Fibroblast of skin of back (primary cell): ENCODE data around the gene BCL11B.
A peak's percentile ranks its signal among the peaks of the same experiment; 100 is the strongest.

Experiments used
- DNase-seq: peaks from one replicate; pipeline ENCODE4 v3.0.0-alpha.2; 2013

BCL11B gene

GRCh38 chr14:99286761-99287160 is 14.8 kb upstream of the BCL11B start:
- DNase-seq: no peak

- no peak for DNase-seq
Measured at GRCh38 chr14:99284254-99285004, 12.4 kb upstream of the BCL11B start.

GRCh38 chr14:99282261-99283050 is 10.5 kb upstream of the BCL11B start:
- DNase-seq: no peak

GRCh38 chr14:99281396-99281795 is 9.4 kb upstream of the BCL11B start:
- no peak for DNase-seq

GRCh38 chr14:99280852-99281251 is 8.9 kb upstream of the BCL11B start:
- no peak for DNase-seq

- DNase-seq: no peak
Measured at GRCh38 chr14:99280066-99280731, 8.2 kb upstream of the BCL11B start.

GRCh38 chr14:99278836-99279235 is 6.8 kb upstream of the BCL11B start:
- DNase-seq: no peak

GRCh38 chr14:99277530-99277929 is 5.5 kb upstream of the BCL11B start:
- no peak for DNase-seq

- DNase-seq: no peak
Measured at GRCh38 chr14:99276482-99276881, 4.5 kb upstream of the BCL11B start.

GRCh38 chr14:99275222-99275584 is 3.2 kb upstream of the BCL11B start:
- no peak for DNase-seq

- peak; percentile 93 for DNase-seq
Measured at GRCh38 chr14:99274346-99275221, 2.6 kb upstream of the BCL11B start.

- no peak for DNase-seq
Measured at GRCh38 chr14:99273766-99274345, 1.9 kb upstream of the BCL11B start.

- no peak for DNase-seq
Measured at GRCh38 chr14:99272899-99273765, 1.1 kb upstream of the BCL11B start.

- DNase-seq: no peak
Measured at GRCh38 chr14:99272632-99272898, 568 bp upstream of the BCL11B start.

GRCh38 chr14:99271221-99271941 is 616 bp downstream of the BCL11B start:
- DNase-seq: no peak

GRCh38 chr14:99270458-99271220 is 1.4 kb downstream of the BCL11B start:
- no peak for DNase-seq

- no peak for DNase-seq
Measured at GRCh38 chr14:99268810-99269707, 2.9 kb downstream of the BCL11B start.

GRCh38 chr14:99267837-99268781 is 3.9 kb downstream of the BCL11B start:
- no peak for DNase-seq
